HG03060 (cell line): ENCODE results near the gene NOL4L.
"Not testable (repeated sequence)": the region's sequence is repeated elsewhere in the genome, so short reads cannot be mapped to it uniquely, and the experiment has no call there.

ENCODE experiments used
- ATAC-seq: cut with Tn5 transposase; IDR thresholded peaks from one replicate; pipeline ENCODE4 v1.9.1; 2021; ENCODE audit warnings: low read depth, moderate number of reproducible peaks; ENCODE audit not compliant: unreplicated experiment

Gene NOL4L

GRCh38 chr20:32474967-32475811 lies 109.9 kb downstream of the NOL4L start:
- ATAC-seq = no peak

GRCh38 chr20:32474717-32474966 lies 110.5 kb downstream of the NOL4L start:
- ATAC-seq = no peak

- no peak for ATAC-seq
These were observed 111.0 kb downstream of the NOL4L start for GRCh38 chr20:32474009-32474716.

DNA sequence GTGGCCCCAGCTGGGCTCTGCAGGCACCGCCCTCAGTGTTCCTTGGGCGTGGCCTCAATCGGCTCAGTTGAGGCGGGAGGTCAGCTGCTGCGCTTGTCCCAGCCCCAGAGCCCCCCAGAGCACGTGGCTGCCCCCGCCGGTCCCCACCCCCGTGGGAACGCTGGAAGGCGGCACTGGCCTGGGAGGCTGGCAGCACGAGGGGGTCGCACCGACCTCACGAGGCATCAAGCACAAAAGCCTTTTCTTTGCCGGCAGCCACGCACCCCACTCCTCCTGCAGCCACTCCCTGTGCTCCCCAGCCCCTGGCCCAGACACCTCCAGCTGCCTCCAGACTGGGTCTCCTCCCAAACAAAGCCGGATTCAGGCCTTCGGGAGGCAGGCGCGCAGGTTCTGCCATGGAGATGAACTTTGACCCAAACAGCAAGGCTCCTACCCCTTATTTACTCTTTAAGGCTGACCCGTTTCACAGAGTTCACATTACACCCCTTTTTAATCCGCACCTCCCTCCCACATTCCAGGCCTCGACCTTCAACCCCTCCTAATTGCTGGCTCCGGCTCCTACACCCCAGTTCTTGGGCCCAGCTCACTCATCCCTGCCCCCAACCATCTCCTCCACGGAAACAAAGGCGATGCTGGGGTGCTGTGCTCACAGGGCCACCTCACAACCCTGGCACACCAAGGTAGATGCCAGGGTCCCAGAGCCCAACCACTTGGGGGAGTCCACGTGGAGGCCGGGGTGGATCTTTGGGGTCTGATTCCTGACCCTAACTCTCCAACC lies 111.7 kb downstream of the NOL4L start:
- no peak for ATAC-seq

DNA sequence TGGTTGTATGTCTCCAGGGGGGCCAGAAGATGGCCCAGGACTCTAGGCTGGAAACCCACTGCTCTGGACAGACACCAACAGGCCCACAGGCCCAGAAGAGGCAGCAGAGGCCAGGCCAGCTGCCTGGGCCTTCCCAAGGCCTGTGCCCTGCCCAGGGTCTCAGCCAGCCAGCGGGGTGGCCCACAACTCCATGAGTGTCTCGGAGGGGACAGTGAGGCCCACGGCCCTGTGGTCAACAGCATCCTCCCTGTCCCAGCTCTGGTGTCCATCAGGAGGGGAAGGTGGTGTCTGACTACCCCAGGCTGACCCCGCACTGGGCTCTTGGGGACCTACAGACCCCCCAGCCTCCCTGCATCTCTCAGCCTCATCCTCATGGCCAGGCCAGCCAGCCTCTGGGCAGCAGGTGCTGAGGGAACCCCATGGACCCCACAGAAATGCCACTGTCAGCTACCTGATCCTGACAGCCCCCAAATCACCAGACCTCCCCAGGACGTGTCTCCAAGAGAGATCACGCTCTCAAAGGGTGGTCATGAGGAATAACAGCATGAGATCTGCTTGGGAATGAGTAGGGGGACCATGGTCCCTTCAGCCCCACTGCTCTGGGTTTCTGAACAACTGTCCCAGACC lies 112.4 kb downstream of the NOL4L start:
- no peak for ATAC-seq

GRCh38 chr20:32470940-32471339 lies 114.2 kb downstream of the NOL4L start:
- ATAC-seq = no peak

DNA sequence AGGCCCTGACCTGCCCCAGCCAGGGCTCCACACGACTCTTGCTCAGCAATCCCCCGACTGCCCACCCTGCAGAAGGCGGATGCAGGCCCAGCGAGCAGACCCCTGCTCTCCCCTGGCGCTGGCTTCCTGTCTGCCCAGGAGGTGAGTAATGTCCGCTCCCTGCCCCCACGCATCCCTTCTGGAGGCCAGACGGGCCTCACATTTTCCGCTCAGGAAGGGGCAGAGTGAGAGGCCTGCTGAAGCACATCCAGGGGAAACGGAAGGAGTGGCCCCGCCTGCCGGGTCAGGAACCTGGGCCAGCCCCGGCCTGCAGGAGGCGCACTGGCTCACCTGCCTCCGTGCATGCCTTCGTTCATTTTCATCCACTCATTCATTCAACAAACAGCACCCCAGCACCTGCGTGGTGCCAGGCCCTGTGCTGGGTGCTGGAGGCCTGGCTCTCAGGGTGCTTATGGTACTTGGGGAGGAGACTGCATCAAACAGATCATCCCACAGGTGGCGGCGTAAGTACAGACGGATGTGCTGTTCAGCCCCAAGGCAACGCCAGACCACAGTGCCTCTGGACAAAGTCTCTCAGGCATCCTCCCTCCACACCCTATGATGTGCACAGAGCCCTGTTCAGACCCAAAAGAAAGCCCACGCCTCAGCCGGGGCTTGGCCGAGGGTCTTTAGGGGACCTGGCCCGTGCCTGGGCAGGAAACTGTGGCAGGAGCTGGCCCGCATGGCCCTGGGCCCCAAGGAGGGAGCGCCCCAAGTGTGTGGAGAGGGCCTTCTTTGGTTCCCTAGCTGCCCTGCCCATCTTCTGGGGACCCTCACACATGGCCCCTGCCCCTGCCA lies 114.9 kb downstream of the NOL4L start:
- no peak for ATAC-seq

DNA sequence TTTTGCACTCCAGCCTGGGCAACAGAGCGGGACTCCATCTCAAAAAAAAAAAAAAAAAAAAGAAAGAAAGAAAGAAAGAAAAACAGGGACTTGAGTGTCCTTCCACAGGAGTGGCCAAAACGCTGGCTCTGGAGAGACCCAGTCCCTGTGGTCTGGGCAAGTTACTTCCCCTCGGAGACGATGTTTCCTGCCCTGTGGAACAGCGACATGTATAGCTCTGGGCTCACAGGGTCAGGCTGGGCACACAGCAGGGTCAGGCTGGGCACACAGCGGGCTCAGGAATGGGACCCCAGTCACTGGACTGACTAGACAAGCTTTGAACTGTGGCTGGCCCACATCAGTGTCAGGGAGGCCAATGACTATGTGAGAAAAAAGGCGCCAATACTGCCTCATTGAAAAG lies 116.3 kb downstream of the NOL4L start:
- no peak for ATAC-seq

DNA sequence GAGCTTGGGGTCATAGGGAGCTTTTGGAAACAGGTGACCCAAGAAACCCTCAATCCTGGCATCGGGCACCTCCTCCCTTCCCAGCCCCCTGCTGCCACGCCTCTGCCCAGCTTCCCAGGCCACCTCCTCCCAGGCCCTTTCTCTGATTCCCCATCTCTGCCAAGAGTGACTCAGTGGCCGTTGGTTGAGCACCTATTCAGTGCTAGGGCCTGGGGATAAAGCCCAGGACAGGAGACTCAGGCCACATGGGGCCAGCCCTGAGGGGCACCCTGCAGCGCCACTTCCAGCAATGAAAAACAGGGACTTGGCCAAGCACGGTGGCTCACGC lies 116.9 kb downstream of the NOL4L start:
- no peak for ATAC-seq

- no peak for ATAC-seq
These were observed 117.4 kb downstream of the NOL4L start for GRCh38 chr20:32467506-32468312.

- no peak for ATAC-seq
These were observed 118.2 kb downstream of the NOL4L start for GRCh38 chr20:32466739-32467505.

DNA sequence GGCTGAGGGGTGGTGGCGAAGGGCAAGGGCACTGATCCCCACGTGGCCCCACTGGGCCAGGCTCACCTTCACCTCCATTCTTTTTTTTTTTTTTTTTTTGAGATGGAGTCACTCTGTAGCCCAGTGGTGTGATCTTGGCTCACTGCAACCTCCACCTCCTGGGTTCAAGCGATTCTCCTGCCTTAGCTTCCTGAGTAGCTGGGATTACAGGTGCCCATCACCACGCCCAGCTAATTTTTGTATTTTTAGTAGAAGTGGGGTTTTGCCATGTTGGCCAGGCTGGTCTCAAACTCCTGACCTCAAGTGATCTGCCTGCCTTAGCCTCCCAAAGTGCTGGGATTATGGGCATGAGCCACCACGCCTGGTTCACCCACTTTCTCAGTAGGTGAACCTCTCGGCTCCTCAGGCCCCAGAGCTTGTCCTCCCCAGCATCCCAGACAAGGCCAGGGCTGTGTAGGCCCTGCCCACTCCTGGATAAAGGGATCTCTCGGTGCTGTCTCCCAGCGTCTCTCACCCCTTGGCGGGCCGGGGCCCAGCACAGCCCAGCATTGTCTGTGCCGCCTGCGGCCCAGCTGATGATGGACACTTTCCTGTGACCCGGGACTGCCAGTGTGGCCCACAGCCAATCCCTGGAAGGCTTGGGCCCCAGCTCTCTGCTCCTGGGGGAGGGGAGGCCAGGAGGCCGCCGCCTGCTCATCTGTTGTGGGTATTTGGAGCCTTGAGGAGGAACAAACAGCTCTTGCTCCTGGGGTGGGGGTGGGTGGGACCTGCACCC lies 119.0 kb downstream of the NOL4L start:
- ATAC-seq = not testable (repeated sequence)

- no peak for ATAC-seq
These were observed 119.8 kb downstream of the NOL4L start for GRCh38 chr20:32465092-32465900.

- no peak for ATAC-seq
These were observed 120.6 kb downstream of the NOL4L start for GRCh38 chr20:32464401-32465091.

- ATAC-seq = no peak
These were observed 121.3 kb downstream of the NOL4L start for GRCh38 chr20:32463642-32464400.
